ENCODE data around the gene COPS4.
"Not testable (repeated sequence)": the region's sequence is repeated elsewhere in the genome, so short reads cannot be mapped to it uniquely, and the experiment has no call there.

The COPS4 gene

GRCh38 chr4:83089410-83090157 is 54.6 kb downstream of the COPS4 start:
- FAIRE-seq: no peak

DNA sequence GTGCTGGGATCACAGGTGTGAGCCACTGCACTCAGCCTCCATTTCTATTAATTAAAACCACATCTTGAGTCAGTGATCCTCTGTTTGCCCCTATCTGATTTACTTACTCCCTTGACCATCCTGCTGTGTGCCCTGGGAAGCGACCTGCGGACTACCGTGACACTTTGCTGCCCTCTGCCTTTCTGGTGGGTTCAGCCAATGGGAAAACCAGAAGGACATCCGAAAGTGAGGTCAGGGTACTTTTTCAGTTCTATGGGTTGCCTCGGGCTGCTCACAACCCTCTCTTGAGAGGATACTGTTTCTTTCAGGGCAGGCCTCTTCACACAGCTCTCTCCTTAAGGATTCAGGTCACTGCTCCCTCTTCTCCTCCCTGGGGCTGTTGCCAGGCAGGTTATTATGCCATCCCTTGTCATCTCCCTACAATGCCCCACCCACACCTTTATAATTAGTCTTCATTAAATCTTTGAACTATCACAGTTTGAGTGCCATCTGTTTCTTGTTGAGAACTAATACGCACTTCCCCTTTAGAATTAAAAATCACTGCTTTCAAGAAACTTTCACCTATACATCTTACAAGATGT is 58.2 kb downstream of the COPS4 start:
- no peak for FAIRE-seq

DNA sequence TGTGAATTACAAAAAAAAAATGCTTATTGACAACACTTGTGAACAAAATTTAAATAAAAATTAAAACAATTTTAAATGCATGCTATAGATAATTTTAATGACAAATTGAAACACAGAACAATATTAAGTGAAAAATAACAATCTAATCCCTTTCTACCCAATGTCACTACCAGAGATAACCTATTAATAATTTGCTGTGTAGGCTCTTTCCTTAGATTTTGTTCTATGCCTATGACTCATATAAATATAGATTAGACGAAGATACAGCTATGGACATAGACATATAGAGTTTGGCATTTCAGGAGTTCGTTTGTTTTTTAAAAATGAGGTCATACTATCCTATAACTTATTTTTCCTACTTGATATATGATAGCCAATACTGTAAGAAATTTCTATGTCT is 61.4 kb downstream of the COPS4 start:
- peak; percentile 61 for FAIRE-seq

DNA sequence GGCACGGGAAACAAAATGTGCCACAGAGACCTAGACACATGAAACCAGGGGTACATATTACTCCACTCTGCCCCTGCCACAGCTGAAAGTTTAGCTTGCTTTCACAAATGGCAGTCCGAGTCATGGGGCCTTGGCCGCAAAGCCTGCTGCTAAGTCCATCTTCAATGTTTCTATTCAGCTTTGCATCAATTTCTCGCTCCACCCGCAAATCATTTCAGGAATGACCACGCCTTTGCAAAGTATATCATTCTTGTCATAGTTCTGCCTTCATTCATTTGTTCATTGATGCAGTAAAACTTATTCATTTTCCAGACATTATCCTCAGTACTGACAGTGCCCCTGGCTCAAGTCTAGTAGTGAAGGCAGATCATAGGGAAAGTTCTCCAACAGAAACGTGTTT is 70.0 kb downstream of the COPS4 start:
- no peak for FAIRE-seq

DNA sequence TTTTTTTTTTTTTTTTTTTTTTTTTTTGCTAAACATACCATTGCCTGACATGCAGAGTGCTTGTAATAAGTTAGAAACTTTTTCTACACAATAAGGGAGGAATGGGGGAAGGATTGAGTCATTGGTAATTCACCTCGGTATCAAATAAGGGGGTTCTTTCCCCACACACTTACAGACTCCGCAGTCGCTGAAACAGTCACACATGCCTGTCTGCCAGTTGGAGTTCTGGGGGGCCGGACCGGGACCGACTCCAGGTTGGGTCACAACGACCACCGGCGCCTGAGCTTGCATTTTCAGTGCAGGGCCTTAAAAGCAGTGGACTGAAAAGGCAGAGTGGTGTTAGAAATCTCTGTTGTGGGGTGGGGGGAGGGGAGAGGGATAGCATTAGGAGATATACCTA is 72.6 kb downstream of the COPS4 start:
- FAIRE-seq: no peak

GRCh38 chr4:83108101-83108861 is 73.3 kb downstream of the COPS4 start:
- FAIRE-seq: no peak

DNA sequence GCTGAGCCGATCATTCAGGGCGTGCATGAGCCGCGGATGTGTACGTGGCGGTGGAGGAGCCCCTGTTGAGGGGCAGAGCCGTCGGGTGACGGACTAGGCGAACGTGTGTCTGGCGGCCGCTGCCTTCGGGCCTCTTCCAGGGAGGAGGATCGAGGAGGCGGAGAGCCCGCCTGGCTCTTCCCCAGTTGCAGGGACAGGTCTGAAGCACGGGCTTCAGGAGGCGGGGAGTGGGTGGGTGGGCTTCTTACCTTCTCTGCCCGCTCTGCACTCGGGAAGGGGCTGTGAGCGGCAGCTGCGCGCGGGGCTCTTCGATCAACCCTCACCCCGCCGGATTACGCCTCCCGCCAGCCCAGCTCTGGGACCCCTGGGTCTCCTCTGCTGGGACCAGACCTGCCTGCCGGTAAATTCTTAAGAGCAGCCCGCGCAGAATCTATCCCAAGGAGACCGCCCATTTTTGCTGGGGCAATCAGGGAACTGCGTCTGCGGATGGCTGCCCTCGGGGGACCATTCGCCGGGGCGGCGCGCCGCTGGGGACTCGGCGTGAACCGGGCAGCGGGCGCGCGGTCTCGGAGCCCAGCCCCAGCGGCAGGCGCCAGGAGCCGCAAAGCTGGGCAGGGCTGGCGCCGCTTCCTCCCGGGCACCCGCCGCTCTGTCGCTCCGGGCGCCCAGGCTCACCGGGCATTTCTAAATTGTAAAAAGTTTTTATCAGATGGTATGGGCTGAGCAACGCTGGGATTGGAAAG is 74.7 kb downstream of the COPS4 start:
- FAIRE-seq: no peak

DNA sequence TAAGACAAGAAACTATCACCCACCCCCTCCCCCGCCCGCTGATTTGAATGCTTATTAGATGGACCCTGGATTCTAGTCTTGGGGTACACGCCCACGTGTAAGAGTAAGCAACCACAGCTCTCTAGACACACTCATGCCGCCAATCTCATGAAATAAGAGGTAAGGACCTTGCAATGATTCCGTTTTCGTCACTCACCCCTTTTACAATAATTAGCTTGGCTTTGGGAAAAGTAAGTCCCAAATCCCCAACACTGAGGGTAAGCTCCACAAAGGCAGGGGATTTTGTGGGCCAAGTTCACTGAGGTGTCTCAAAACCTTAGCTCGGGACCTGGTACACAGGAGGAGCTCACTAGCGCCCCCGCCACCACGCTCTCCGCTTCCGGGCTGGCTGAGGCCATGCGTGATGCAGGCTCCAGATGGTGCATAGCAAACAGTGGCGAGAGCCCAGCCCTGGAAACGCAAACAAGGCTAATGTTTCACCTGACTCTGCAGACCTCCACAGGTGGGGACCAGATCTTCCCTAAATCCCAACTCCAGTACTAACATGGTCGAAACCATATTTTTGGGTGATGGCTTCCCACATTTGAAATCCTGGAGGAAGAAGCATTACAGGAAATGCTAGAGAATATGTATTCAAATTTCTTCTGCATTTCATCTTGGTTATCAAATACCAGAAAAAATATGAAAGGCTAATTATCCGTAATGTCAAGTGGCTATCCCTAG is 75.4 kb downstream of the COPS4 start:
- FAIRE-seq: no peak

GRCh38 chr4:83110970-83111750 is 76.2 kb downstream of the COPS4 start:
- FAIRE-seq: no peak

DNA sequence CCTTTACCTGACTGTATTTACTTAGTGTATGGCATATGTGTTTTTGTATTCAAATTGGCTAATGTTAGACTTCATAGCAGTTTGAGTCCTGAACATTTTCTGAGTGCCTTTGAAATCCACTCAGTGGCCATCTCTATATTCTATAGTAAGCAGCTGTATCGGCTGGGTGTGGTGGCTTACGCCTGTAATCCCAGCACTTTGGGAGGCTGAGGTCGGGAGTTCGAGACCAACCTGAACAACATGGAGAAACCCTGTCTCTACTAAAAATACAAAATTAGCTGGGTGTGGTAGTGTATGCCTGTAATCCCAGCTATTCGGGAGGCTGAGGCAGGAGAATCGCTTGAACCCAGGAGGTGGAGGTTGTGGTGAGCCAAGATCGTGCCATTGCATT is 76.8 kb downstream of the COPS4 start:
- FAIRE-seq: not testable (repeated sequence)

DNA sequence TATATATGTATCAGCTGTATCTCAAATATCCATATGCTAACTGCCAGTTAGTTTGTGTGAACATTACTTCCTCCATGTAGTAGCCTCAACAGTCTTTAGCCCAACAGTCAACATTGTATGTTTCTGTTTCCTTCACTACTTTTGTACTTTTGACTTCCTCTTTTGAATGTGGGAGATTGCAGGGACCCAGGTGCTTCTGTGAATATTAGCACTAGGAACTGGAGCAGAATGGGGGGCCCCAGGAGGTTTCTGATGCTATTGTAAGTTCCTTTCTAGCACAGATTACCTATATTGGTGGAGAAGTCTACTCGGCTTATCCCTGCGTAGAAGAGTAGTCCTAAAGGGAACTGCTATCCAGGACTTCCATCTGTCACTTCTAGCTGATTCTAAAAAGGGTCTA is 77.2 kb downstream of the COPS4 start:
- FAIRE-seq: no peak

DNA sequence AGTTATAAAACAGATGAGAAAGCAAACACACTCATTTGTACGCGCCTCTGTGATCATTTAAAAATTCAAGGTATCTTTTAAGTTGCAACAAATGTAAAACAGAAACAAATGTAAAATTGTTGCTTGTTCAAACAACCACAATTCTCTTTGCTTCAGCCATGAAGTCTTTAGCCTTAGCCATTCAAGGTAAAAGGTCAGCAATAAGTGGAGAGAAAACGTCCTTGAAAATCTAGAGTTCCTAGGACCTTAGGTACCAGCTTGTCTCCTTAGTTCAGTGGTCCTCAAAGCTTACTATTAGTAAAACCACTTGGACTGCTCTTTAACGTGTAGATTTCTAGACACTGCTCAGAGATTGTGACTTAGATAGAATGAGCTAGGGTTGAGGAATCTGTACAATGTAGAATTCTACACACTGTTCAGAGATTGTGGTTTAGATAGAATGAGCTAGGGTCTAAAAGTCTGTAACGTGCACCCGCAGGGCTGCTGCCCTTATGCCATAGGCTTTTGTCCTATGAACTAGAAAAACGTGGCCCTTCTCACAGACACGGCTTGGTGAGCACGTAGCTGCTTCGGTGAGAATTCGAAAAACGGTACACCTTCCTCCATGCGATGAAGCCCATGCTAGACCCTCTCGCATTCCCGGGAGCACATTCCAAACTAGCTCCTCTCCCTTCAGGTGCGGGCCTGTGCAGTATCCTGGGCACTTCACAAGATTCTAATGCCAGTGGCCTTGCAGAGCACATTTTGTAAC is 77.9 kb downstream of the COPS4 start:
- no peak for FAIRE-seq

DNA sequence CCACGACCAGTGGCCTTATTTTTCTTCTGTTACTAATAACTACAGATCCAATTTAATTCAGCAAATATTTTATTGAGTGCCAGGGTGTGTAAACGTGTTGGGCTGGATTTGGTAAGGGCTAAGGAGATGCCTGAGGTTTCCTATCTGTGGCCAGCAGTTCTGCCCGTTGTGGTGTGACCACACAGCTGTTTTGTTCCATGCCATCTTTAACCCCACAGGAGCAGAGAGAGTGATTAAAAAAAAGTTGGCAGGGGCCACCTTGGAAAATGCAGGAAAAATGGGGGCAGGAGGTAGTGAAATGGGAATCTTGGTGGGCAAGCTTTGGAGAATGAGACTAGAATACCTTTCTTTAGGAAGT is 78.4 kb downstream of the COPS4 start:
- FAIRE-seq: no peak

- FAIRE-seq: peak; percentile 87
These were observed 79.6 kb downstream of the COPS4 start, which contains the start of gene PLAC8 for GRCh38 chr4:83114576-83114975. TSS of gene PLAC8 (minus strand) at chr4:83114729. CDS start at chr4:83107921, 6,808 bp downstream.

DNA sequence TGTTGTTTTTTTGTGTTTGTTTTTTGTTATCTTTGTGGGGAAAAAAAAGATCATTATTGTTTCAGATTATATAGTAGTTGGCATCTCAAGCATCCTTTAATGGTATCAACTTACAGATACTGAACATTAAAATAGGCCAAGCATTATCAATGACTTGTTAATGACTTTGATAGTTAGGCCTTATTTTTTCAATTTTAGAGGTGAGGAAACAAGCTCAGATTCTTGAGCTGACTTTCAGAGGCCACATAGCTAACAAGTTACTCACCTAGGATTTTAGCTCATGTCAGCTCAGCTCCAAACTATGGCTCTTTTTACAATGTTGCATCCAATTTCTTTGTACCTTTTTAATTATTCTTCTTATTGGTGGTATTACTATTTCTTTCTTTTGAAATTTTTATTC is 80.0 kb downstream of the COPS4 start:
- FAIRE-seq: no peak

DNA sequence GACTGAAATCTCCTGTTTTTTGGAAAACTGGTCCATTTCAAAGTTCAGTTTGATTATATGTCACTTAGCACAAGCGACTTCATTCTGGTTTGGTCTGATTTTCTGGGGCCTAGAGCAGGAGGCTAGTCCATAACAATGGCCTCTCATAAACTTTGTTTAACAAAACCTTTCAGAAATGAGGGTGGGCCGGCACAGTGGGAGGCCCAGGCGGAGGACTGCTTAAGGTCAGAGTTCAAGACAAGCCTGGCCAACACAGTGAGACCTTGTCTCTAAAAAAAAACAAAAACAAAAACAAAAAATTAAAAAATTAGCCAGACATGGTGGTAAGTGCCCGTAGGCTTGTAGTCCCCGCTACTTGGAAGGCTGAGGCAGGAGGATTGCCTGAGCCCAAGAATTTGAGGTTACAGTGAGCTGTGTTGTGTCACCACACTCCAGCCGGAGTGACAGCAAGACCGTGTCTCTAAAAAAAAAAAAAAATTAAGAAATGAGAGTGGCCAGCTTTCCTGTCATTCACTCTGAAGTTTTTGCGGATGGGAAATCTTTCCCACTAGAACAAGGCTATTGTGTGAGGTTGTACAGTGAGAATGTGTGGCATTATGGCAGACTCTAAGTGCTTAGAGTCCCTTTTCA is 80.8 kb downstream of the COPS4 start:
- no peak for FAIRE-seq

- no peak for FAIRE-seq
These were observed 83.9 kb downstream of the COPS4 start for GRCh38 chr4:83118869-83119268.

DNA sequence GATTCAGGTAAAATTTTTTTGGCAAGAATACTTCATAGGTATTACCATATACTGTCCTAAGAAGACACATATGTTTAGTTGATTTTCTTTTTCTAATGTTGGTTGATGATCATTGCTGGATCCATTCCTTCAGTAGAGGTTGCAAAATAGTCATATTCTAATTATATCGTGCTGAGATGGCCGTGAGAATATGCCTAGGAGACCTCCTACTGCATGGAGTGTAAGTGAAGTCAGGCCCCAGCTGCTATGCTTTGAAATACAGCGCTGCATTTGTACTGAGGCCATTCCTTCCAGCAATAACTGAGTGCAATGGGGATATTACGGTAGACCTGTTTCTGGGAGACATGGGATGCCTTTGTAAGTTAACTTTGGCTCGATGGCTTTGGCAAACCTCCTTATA is 86.3 kb downstream of the COPS4 start:
- no peak for FAIRE-seq

- no peak for FAIRE-seq
These were observed 89.3 kb downstream of the COPS4 start for GRCh38 chr4:83124111-83124780.
